ENCODE data around the gene KCNH4.
"Not testable (repeated sequence)": the region's sequence is repeated elsewhere in the genome, so short reads cannot be mapped to it uniquely, and the experiment has no call there.

Gene KCNH4

GRCh38 chr17:42214156-42214555 is 33.2 kb upstream of the KCNH4 start:
- H3K4me3 ChIP-seq (ENCODE audit: low read depth, low read length), result no peak overlapping the region

GRCh38 chr17:42212382-42212781 is 31.4 kb upstream of the KCNH4 start:
- no peak overlapping the region for H3K4me3 ChIP-seq (ENCODE audit: low read depth, low read length)

More at GRCh38 chr17:42214156-42214555, 33.2 kb upstream of the KCNH4 start:
- TF ChIP-seq CTCF (IDR thresholded peaks at IDR 0.05; ENCODE audit: low read depth, low read length), result no peak

GRCh38 chr17:42211921-42212341 is 31.0 kb upstream of the KCNH4 start:
- not testable (repeated sequence) for H3K4me3 ChIP-seq (ENCODE audit: low read depth, low read length)

More at GRCh38 chr17:42212382-42212781, 31.4 kb upstream of the KCNH4 start:
- no peak for TF ChIP-seq CTCF (IDR thresholded peaks at IDR 0.05; ENCODE audit: low read depth, low read length)

- no peak overlapping the region for H3K4me3 ChIP-seq (ENCODE audit: low read depth, low read length)
- no peak for TF ChIP-seq CTCF (IDR thresholded peaks at IDR 0.05; ENCODE audit: low read depth, low read length)
Observed at GRCh38 chr17:42210046-42210445, 29.1 kb upstream of the KCNH4 start.

- not testable (repeated sequence) for H3K4me3 ChIP-seq (ENCODE audit: low read depth, low read length)
Observed at GRCh38 chr17:42206153-42206612, 25.2 kb upstream of the KCNH4 start.

- H3K4me3 ChIP-seq (ENCODE audit: low read depth, low read length), result no peak overlapping the region
Observed at GRCh38 chr17:42203354-42203753, 22.4 kb upstream of the KCNH4 start.

GRCh38 chr17:42202696-42203095 is 21.8 kb upstream of the KCNH4 start:
- no peak overlapping the region for H3K4me3 ChIP-seq (ENCODE audit: low read depth, low read length)
- no peak for TF ChIP-seq CTCF (IDR thresholded peaks at IDR 0.05; ENCODE audit: low read depth, low read length)

More at GRCh38 chr17:42203354-42203753, 22.4 kb upstream of the KCNH4 start:
- no peak for TF ChIP-seq CTCF (IDR thresholded peaks at IDR 0.05; ENCODE audit: low read depth, low read length)

GRCh38 chr17:42202159-42202558 is 21.2 kb upstream of the KCNH4 start:
- TF ChIP-seq CTCF (IDR thresholded peaks at IDR 0.05; ENCODE audit: low read depth, low read length), result no peak
- no peak overlapping the region for H3K4me3 ChIP-seq (ENCODE audit: low read depth, low read length)

Measured in WI38 (cell line).